GM21529 (cell line): Measurements from ENCODE around the gene TMEM44.
"Not testable (repeated sequence)": the region's sequence is repeated elsewhere in the genome, so short reads cannot be mapped to it uniquely, and the experiment has no call there.

Source experiments
- ATAC-seq: cut with Tn5 transposase; IDR thresholded peaks from one replicate; pipeline ENCODE4 v1.9.1; 2021; ENCODE audit not compliant: unreplicated experiment

Gene TMEM44

DNA sequence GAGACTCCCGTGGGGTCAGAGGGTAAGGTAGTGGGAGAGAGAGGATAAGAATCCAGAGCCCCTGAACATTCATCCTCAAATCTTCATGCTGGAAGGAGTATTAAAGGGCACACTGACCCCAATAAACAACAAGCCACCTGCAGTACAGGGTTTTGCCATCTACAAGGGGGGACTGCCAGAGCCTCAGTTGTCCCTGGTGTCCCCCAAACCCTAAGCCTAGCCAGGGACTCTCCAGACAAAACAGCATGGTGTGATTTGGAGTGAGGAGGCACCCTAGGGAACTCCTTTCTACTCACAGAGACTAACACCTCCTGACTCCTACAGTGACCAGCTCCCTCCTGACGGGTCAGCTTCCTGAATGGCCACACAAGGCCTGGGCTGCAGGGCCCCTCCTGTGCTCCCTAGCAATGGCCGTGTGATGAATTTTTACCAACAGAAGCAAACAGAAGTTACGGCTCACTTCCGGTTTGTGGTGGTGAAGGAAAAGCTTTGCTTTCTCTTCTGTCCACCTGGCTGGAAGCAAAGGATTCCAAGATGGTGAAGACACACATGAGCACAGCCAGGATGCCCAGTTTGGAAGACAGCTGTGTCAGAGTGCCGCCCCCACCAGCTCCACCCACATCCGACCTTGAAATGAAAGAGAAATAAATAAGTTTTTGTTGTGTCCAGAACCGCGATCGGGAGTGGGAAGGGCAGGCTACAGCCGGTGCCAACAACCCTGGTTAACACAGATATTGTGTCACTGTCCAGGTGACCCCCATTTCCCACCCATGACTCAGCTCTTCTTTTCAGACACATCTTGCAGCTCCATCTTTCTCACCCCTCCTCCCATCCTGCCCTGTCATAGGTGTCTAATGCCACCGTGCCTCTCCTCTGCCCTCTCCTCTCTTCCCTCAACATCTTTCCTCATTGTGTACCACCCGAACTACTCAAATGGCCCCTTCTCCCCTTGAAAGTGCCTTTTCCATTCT is 76.8 kb downstream of the TMEM44 start:
- ATAC-seq: no peak

DNA sequence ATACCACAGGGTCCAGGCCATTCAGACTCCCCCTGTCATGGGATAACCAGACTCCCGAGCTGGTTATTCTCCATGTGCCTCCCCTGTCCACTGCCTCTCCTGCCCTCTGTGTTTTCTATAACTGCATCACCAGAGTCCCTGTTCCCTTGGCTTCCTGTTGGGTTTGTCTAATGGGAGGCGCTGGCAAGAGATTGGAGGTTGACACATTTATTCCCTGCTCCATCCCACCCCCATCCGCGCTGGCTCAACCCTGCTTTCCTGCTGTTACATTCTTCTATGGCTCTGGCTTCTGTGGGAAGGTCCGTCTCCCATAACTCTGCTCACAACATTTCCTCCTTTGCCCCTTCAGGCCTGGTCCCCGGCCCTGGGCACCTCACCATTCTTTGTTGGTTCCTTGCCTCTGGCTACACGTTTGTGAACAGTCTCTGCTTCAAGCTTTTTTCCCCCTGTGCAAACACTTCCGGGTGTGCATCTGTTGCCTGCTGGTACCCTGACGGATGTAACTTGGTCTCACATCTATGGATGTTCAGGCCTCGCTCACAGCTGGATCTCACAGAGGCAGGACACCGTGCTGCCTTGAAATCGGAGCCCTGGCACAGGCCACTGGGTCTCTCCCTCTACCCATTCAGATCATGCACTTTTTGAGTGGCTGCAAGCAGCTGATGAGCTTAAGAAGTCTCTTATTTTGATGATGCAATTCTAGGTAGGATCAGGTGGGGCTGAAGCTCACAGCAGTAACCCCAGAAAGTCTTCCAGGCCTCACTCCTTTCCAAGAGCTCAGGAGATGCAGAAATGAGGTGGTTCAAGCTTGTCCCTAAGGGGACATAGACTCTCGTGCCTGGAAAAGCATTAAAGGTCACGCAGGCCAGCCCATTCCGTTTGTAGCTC is 77.8 kb downstream of the TMEM44 start:
- no peak for ATAC-seq

DNA sequence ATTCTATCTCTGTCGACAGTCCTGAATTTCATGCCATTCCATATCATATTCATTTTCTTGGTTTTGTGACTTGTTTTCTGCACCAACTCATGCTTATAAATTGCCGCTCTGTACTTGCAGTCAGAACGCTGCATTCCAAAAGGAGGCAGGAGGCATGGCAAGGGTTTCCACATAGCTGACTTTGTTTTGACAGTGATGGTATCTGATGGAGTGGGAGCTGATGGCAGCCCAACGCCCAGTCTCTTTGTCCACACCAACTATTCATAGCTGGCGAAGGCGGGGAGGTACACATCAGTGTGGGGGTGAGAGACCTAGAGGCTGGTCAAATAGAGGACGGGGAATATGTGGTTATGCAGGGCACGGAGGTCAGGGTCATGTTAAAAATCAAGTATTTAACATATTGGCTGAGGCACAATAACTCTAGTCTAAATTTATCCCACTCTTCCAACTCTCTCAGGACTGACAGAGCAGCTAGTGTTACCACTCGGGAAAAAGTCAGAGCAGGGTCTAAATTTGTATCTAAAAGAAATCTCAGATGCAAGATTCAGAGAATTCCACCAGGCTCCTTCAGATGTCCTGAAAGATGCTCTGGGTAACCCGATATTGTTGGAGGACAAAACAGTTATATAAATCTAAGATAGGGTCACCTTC is 78.6 kb downstream of the TMEM44 start:
- ATAC-seq: no peak

DNA sequence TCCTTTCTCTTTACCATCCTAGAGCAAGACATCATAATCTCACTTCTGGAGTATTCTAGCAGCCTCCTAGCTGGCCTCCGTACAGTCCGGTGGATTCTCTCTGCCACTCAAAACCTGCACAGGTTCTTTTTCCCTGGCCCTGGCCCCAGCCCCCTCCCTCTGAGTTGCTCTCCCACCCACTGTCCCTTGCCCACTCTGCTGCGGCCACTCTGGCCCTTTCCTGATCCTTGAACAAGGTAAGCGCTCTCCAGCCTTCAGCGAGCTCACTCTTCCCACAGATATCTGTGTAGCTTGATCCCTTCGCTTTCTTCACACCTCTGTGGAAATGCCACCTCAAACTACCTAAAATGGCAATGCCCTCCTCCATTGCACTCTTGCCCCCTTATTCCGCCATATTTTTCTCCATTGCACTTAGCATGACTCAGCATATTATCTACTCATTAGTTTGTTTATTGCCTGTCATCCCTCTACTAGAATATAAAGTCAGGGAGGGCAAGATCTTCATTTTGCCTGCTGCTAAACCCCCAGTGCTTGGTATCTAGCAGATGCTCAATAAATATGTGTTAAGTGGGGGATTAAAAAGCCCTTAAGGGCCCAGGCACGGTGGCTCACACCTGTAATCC is 80.8 kb downstream of the TMEM44 start:
- ATAC-seq: no peak

DNA sequence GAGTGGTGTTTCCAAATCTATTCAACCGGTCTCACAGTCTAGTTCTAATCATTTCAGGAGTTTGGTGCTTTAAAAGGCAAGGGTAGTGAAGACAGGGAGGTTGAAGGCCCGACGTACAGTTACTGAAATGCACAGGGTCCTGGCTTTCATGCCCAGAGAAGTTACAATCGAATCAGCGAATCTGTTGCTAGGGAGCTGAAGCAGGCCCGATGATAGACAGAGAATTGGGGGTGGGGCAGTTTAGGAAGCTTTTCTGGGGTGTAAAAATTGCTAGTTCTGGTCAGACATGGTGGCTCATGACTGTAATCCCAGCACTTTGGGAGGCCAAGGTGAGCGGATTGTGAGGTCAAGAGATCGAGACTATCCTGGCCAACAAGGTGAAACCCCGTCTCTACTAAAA is 83.4 kb downstream of the TMEM44 start:
- no peak for ATAC-seq

DNA sequence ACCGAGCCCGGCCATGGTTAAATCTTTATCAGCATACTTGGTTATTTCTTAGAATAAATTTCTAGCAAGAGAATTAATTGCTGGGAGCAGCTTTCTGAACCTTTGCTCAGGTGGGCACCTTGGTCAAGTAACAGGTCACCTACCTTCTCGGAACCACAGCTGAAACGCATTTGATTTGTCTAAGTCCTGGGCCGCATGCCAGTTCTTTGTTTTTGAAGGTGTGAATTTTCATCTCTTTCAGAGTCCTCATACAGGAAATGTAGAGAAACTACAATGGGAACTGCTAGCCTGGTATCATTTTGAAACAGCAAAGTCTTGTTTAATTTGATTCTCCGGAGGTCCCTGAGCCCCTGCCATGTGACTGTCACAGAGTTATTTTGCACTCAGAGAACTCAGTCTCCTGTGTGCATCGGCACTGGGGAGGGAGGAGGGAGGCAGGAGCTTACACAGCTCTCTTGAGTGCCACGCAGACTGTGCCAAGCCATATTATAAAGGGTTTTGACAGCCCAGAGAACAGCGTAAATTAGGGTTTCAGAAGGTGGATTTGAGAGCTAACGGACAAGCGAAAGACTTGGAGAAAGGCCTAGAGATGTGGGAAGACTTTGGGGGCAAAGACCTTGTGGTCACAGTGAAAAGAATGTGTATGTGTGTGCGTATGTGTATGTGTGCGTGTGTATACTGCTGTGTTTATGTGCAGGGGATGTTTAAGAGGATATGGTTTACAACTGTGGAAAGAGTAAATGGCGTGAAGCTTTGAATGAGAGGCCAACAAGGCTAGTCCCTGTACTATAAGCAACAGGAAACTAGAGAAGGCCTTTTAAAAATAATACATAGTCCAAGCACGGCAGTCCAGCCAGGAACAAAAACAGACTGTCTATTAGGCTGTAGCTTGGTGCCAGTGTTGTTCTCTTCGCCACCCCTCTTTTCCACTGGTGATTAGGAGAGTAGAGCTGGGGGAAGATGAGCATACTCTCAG is 84.6 kb downstream of the TMEM44 start:
- ATAC-seq: no peak

DNA sequence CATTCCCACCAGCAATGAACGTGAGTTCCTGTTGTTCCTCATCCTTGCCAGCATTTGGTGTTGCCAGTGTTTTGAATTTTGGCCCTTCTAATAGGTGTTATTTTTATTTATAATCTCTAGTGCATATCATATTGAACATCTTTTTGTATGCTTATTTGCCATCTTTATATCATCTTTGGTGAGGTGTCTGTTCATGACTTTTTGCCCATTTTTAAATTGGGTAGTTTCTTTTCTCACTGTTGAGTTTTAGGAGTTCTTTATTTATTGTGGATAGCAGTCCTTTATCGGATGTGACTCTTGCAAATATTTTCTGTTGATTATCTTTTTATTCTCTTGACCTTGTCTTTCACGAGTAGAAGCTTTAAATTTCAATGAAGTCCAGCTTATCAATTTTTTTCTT is 86.2 kb downstream of the TMEM44 start:
- ATAC-seq: no peak

DNA sequence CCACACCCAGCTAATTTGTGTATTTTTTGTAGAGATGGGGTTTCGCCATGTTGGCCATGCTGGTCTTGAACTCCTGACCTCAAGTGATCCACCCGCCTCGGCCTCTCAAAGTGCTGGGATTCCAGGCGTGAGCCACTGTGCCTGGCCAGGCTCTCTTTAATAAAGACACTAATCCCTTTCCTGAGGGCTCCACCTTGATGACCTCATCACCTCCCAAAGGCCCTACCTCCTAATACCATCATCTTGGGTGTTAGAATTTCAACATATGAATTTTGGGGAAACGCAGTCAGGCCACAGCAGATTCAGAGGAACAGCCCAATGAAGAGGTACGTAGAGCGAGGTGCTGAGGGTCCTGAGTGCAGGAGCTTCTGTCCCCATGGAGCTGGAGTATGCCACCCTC is 87.7 kb downstream of the TMEM44 start:
- not testable (repeated sequence) for ATAC-seq

DNA sequence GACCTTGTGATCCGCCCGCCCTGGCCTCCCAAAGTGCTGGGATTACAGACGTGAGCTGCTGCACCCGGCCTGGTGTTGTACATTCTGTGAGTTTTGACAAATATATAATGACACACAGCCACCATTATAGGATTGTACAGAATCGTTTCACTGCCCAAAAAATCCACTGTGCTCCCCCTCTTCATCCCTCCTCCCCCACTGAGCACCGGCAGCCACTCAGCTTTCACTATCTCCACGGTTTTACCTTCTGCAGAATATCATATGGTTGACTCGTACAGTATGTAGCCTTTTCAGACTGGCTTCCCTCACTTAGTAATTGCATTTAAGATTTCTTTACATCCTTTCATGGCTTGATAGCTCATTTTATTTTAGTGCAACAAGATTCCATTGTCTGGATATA is 89.7 kb downstream of the TMEM44 start:
- ATAC-seq: no peak

DNA sequence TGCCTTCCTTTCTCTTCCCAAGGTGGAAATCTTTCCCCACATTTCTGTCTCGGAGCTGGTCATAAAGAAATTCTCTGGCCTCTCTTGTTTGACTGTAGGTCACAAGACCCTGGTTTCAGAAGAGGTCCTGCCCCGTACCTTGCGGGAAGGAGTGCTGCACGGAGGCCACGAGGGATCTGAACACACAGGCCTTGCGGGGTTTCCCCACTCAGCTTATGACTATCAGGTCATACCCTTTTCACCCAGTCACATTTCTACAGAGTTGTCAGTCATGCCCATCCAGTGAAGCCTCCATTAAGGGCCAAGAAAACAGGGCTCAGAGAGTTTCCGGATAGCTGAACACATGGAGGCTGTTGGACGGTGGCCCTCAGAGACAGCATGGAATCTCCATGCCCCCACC is 91.7 kb downstream of the TMEM44 start:
- peak; percentile 59 for ATAC-seq

DNA sequence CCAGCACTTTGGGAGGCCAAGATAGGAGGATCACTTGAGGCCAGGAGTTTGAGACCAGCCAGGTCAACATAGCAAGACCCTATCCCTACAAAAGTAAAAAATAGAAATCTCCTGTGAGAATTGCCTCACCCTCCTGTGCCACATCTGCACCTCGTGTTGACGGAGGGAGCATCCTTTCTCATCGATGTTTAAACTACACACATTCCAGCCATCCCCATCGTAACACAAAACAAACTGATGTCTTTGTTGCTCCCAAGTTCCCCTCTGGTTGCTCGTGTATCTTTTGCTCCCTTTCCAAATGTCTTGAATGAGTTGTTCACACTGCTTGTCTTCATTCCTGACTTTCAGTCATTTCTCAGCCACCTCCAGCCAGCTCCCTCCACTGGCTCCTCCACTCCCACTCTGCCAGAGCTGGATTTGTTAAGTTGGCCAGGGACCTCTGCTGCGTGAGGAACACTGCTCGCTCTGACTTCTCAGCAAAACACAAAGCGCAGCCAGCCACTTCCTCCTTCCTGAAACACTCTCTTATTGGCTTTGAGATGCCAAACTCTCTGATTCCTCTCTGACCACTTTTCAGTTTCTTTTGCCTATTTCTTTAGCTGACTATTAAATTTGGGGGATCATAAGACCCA is 92.8 kb downstream of the TMEM44 start:
- ATAC-seq: no peak

DNA sequence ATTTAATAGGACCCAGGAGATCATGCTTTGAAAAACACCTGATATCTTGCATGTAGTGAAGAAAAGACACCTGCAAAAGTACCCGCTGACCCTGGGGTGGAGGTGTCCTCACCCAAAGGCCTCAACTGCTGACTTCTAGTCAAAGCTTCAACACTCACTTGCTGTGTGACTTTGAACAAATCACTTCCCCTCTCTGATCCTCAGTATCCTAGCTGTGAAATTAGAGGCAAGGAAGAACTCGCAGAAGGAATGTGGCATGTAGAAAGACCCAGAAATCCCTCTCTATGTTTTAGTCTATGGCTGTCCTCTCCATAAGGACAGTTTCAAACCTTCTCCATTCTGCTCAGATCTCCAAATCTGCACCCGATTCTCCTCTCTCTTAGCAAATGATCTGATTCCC is 93.7 kb downstream of the TMEM44 start:
- ATAC-seq: no peak

DNA sequence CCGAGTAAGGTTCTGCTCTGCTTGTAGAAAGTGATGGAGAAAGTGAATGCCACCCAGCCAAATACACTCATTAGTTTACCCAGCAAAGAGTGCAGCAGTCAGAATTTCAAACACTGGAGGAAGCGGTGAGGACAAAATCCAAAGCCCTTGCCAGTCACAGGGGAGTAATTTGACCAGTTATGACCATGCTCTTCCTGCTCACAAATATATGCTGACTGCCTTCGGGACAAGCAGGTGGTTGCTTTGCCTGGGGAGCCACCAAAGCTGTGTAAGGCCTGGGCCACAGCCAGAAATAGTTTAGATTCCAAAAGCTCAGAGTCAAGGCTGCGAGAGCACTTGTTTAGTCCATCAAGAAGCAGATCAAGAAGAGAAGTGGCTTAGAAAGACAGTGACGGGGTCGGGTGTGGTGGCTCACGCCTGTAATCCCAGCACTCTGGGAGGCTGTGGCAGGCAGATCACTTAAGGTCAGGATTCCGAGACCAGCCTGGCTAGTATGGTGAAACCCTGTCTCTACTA is 95.4 kb downstream of the TMEM44 start:
- ATAC-seq: no peak
